C4-2B (cell line): Measurements from ENCODE around the gene NAGPA.

Source experiments
- ZFX ChIP-seq: fragments of 450-650 bp; IDR thresholded peaks from 2 replicates; pipeline ENCODE4 v1.6.1; 2017
- TF ChIP-seq, protein P1 (sequence below): fragments of 450-650 bp; conservative IDR thresholded peaks from 2 replicates; pipeline ENCODE4 v1.5.1; 2017; ENCODE audit warnings: mild to moderate bottlenecking

DNA sequence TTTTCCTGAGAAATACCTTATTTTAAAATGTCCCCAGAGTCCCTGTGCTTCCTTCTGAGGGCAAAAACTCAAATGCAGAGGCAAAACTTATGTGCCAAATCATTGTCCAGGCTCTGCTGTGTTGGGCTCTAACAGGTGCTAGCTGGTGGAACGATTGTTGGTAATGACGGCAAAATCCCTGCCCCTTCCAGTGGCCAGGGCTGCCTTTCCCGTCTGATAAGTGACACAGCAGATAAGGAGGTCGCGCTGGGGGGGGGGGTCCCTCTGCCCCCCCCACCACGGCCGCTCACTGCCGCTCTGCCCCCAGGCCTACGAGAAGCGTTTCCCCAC is 46.5 kb downstream of the NAGPA start:
- TF ChIP-seq, protein P1, sequence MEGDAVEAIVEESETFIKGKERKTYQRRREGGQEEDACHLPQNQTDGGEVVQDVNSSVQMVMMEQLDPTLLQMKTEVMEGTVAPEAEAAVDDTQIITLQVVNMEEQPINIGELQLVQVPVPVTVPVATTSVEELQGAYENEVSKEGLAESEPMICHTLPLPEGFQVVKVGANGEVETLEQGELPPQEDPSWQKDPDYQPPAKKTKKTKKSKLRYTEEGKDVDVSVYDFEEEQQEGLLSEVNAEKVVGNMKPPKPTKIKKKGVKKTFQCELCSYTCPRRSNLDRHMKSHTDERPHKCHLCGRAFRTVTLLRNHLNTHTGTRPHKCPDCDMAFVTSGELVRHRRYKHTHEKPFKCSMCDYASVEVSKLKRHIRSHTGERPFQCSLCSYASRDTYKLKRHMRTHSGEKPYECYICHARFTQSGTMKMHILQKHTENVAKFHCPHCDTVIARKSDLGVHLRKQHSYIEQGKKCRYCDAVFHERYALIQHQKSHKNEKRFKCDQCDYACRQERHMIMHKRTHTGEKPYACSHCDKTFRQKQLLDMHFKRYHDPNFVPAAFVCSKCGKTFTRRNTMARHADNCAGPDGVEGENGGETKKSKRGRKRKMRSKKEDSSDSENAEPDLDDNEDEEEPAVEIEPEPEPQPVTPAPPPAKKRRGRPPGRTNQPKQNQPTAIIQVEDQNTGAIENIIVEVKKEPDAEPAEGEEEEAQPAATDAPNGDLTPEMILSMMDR = no peak
- no peak for TF ChIP-seq ZFX
